ENCODE results near the gene FOXA3.

- no peak for TF ChIP-seq EZH2phosphoT487 (IDR thresholded peaks at IDR 0.05; ENCODE audit: insufficient read depth, low read depth)
- TF ChIP-seq EZH2 (IDR thresholded peaks at IDR 0.05; ENCODE audit: insufficient read depth, poor library complexity, severe bottlenecking): no peak
These were observed 20.8 kb downstream of the FOXA3 start for GRCh38 chr19:45884682-45885555.
